SK-N-MC (cell line): ENCODE results near the gene GMCL2.

ENCODE experiments used
- DNase-seq: peaks from one replicate; pipeline ENCODE4 v3.0.0-alpha.2; 2011; ENCODE audit warnings: low read depth, low spot score
- H3K27ac ChIP-seq: fragments of 200-600 bp; sonication (generic); 2 replicates; pipeline ENCODE4 v1.5.1; 2016; ENCODE audit warnings: mixed run types
- H3K36me3 ChIP-seq: fragments of 200-600 bp; sonication (generic); 2 replicates; pipeline ENCODE4 v1.6.1; 2017; ENCODE audit warnings: antibody characterized with exemption, low read length, mixed read lengths; ENCODE audit not compliant: insufficient read depth
- H3K4me3 ChIP-seq: fragments of 200-600 bp; sonication (generic); 2 replicates; pipeline ENCODE4 v1.5.1; 2016
- H3K9ac ChIP-seq: fragments of 200-600 bp; sonication (generic); 2 replicates; pipeline ENCODE4 v1.8.0; 2017; ENCODE audit warnings: mixed run types, mixed read lengths; ENCODE audit not compliant: insufficient read length
- H3K9me3 ChIP-seq: fragments of 200-600 bp; sonication (generic); 2 replicates; pipeline ENCODE4 v1.6.1; 2017; ENCODE audit warnings: low read depth, mild to moderate bottlenecking, antibody characterized with exemption, low read length, moderate library complexity, mixed read lengths
- EZH2 ChIP-seq: fragments of 200-600 bp; sonication (generic); IDR thresholded peaks from one replicate; pipeline ENCODE4 v1.6.1; 2017; ENCODE audit warnings: antibody characterized with exemption
- FOXP2 ChIP-seq: optimal IDR thresholded peaks from 2 replicates; pipeline ENCODE3; 2011; ENCODE audit warnings: mild to moderate bottlenecking, moderate library complexity; ENCODE audit not compliant: insufficient read depth; ENCODE audit errors: extremely low read length, control extremely low read depth
- POLR2AphosphoS5 ChIP-seq: IDR thresholded peaks from 2 replicates; pipeline ENCODE4 v1.6.1; 2012; ENCODE audit warnings: mild to moderate bottlenecking, low read depth, low read length, borderline replicate concordance

Gene GMCL2

DNA sequence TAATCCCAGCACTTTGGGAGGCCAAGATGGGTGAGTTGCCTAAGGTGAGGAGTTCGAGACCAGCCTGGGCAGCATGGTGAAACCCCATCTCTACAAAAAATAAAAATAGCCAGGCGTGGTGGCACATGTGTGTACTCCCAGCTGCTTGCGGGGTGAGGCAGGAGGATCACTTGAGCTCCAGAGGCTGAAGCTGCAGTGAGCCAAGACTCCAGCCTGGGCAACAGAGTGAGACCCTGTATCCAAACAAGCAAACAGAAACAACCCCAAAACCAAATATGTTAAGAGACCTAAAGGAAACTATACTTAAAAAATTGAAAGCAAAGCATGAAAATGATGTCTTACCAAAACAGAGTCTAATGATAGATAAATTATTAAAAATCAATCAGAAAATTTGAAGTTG, 29.6 kb upstream of the GMCL2 start:
- DNase-seq: no peak
- peaks cover 56% of the 10 kb centered on the region for H3K36me3 ChIP-seq
- no peak for TF ChIP-seq FOXP2
- no peak overlapping the region for H3K27ac ChIP-seq
- H3K4me3 ChIP-seq: no peak overlapping the region
- no peak overlapping the region for H3K9ac ChIP-seq
- no peaks in the 10 kb centered on the region for H3K9me3 ChIP-seq

DNA sequence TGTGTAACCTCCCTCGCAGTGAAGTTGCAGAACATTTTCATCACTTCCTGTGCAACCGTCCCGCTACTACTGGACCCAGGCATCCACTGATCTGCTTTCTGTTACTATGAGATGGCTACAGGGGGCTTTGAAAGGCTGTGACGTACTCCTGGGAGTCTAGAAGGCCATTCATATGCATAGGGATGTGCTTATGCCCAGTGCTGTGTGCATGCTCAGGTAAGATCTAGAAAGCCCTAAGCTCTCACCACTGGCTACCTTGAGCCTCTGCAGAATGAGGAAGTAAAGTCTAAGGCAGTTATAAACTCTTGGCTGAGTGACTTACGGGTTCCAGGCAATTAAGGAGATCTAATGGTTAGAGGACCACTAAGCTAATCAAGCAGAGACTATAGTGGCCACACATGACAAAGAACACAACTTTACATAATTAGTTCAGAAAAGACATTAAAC, 28.9 kb upstream of the GMCL2 start:
- TF ChIP-seq EZH2: no peak
- no peak for TF ChIP-seq POLR2AphosphoS5
- no peak for TF ChIP-seq FOXP2
- DNase-seq: no peak
- Histone ChIP-seq H3K36me3 (peaks cover 62% of the 10 kb centered on the region), H3K9me3 (no peaks in the 10 kb centered on the region), H3K27ac (0 out of 2 replicates have a peak overlapping the region, but pooled peaks have one; percentile 12), H3K9ac (no peak overlapping the region), H3K4me3 (no peak overlapping the region)

DNA sequence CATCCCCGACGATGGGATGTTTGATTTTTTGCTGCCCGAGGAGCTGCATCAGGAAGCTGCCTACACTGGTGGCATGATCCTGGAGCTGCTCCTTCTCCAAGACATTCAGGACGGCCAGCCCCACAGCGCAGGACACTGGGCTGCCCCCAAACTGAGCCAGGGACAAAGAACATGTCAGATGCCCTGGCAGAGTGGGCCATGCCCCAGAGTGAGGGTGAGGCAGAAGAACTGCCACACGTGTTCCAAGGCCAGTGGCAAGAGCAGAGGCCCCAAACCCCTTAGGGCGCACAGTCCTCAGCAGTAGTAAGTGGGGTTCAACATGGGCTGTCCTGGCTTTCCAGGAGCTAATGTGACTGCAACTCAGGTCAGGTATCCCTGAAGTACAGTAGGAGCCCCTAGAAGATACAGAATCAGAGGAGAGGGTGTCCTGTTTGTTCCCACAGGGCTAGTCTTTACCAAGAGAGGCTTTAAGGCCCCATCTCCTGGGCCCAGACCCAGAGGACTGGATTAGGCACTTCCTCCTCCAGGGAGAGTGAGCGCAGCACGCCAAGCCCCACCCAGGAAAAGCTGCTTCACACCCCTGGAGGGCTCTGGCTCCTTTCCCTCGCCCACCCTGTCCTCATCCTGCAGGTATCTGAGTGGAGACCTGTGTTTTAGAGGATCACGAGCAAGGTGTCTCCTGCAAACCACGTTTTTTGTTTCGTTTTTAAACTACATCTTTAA, 28.3 kb upstream of the GMCL2 start:
- H3K4me3 ChIP-seq: no peak overlapping the region
- DNase-seq: no peak
- peaks cover 69% of the 10 kb centered on the region for H3K36me3 ChIP-seq
- H3K9ac ChIP-seq: no peak overlapping the region
- H3K27ac ChIP-seq: no peak overlapping the region
- no peaks in the 10 kb centered on the region for H3K9me3 ChIP-seq
- TF ChIP-seq FOXP2: no peak
- no peak; the same call in 1 of the 2 replicates for TF ChIP-seq POLR2AphosphoS5
- TF ChIP-seq EZH2: no peak

DNA sequence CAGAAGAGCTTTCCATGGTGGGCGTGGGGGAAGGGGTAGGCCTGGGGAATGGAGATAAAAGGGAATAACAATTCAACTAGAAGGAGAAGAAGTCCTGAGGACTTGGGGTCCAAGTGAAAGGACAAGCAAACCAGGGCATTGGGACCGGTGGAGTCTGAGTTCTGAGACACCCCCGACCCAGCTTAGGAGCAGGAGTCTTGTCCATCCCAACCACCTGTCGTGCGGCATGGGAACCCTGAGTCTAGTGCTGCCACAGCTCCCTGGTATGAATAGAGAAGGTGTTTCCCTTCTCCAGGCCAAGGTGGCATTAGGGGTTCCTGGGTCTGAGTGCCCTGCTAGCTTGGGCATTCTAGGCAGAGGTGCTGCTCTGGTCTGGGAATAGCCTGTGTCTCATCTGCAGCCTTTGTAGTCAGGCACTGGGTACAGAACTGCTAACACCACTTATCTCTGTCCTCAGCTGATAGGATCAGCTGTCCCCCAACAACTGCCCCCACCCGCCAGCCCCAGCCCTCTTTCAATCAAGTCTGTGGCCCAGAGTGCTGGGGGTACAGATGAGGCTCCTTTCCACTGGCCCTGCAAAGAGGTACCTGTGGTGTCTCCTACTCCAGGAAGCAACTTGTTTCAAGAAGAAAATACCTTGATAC, 27.1 kb upstream of the GMCL2 start:
- no peak for DNase-seq
- H3K9me3 ChIP-seq: no peaks in the 10 kb centered on the region
- TF ChIP-seq POLR2AphosphoS5 (no peak), FOXP2 (no peak), EZH2 (no peak)
- no peak overlapping the region for H3K27ac ChIP-seq
- H3K4me3 ChIP-seq: no peak overlapping the region
- peaks cover 80% of the 10 kb centered on the region for H3K36me3 ChIP-seq
- no peak overlapping the region for H3K9ac ChIP-seq

DNA sequence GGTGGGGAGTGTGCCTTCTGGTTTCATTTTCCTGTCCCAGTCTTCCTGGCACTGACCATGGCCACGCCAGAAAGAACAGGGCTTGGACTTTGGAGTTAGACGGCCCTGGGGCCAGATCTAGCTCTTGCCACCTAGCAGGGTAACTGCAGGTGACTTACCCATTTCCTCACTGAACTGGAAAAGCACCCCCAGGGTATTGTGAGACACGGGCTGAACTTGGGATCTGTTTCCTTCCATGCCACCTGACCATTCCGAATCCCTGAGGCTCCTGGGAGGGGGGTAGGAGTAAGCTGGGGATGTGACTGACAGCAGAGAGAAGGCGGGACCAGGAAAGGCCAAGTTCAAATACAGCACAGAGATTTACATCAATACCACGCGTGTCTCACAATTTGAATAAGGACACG, 26.6 kb upstream of the GMCL2 start:
- TF ChIP-seq FOXP2: no peak
- no peak for TF ChIP-seq POLR2AphosphoS5
- no peak for TF ChIP-seq EZH2
- Histone ChIP-seq H3K36me3 (peaks cover 86% of the 10 kb centered on the region), H3K9me3 (no peaks in the 10 kb centered on the region), H3K4me3 (no peak overlapping the region), H3K9ac (no peak overlapping the region), H3K27ac (no peak overlapping the region)
- no peak for DNase-seq

DNA sequence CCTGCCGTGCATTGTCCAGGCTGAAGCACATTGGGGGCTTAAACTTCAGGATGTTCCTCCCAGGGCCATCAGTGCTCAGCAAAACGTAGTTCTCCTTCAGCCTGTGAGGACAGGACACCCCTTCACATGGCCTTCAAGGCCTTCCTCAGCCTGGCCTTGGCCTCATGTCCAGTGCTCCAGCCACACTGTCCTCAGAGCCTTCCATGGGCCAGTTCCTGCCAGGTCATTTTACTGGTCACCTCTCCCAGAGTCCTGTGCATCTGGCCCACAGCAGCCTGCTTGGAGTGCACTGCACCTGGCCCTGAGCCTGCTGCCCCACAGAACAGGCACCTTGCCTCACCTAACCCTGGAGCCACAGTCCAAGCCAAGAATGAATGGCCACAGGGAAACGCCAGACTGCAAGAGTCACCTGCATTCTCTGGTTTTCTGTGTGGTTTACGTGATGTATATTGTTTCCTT, 25.9 kb upstream of the GMCL2 start:
- Histone ChIP-seq H3K27ac (no peak overlapping the region), H3K9ac (no peak overlapping the region), H3K36me3 (peaks cover 88% of the 10 kb centered on the region), H3K9me3 (no peaks in the 10 kb centered on the region), H3K4me3 (no peak overlapping the region)
- TF ChIP-seq POLR2AphosphoS5 (peak; percentile 48; the same call in 1 of the 2 replicates), EZH2 (no peak), FOXP2 (no peak)
- no peak for DNase-seq

DNA sequence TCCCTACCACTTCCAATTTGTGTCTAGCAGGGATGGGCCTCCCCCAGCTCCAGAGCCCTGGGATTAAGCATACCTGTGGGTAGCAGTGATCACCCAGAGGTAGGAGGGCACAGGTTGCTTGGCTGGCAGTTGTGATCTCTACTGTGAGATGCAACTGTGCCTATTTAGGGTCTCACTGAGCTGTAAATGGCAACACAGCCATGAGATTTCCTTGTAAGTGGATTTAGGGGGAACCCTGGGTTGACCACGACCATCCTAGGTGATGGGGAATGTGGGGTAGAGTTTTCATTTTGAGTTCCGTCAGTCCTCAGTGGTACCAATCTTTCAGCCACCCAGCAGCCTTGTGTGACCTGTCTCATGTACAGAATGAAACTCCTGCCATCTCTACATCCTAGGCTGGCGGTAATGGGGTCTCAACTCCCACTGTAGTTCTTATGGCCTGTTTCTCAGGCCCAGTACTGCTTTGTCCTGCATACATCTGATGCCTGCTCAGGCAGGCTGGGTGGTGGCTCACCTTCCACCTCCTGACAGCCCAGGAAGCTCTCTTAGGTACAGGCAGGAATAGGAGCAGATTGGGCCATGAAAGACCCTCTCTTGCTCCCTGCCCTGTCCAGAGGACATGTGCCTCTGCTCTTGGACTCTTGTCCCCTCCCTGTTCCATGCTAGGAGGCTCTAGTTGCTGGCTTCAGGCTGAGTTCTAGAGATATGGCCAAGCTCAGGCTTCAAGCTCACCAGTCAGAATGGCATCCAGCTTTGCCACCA, 25.3 kb upstream of the GMCL2 start:
- Histone ChIP-seq H3K27ac (no peak overlapping the region), H3K9ac (no peak overlapping the region), H3K36me3 (peaks cover 94% of the 10 kb centered on the region), H3K4me3 (no peak overlapping the region), H3K9me3 (no peaks in the 10 kb centered on the region)
- TF ChIP-seq POLR2AphosphoS5 (peak; percentile 17; the same call in 1 of the 2 replicates), FOXP2 (no peak), EZH2 (no peak)
- no peak for DNase-seq
